Right lobe of liver (tissue), 6 donors: Measurements from ENCODE around the gene TAF4B. TPM values are rescaled to one million over a fixed set of nuclear protein-coding genes. Genes with fewer than 3 reads are reported as not detected.
"Not testable (repeated sequence)": the region's sequence is repeated elsewhere in the genome, so short reads cannot be mapped to it uniquely, and the experiment has no call there.

Source experiments
- ATAC-seq, 4 donors: fragments of 200-7000 bp; cut with Tn5 transposase; one replicate each; pipeline ENCODE4 v1.9.1; 2020; ENCODE audit warnings: mild to moderate bottlenecking in 4 of 4, moderate library complexity in 4 of 4
- DNase-seq, 3 donors: peaks; one replicate each; pipeline ENCODE4 v3.0.0-alpha.2; 2020
- H3K27ac ChIP-seq, 3 donors: fragments of 200-600 bp; one replicate each; pipeline ENCODE4 v1.8.0; 2022
- H3K27me3 ChIP-seq, 2 donors: fragments of 200-600 bp; one replicate each; pipeline ENCODE4 v1.8.0; 2022
- H3K36me3 ChIP-seq, 4 donors: fragments of 200-600 bp; sonication (generic) in 1 of 4; one replicate each; pipeline versions ENCODE4 v1.5.1 to v1.8.0; 2017 to 2022; ENCODE audit warnings: control low read depth in 1 of 4
- H3K4me1 ChIP-seq, 4 donors: fragments of 200-600 bp; sonication (generic) in 1 of 4; one replicate each; pipeline versions ENCODE4 v1.5.1 to v1.8.0; 2017 to 2022; ENCODE audit warnings: control low read depth in 1 of 4
- H3K4me3 ChIP-seq, 3 donors: fragments of 200-600 bp; one replicate each; pipeline ENCODE4 v1.8.0; 2022
- H3K9me3 ChIP-seq, 4 donors: fragments of 200-600 bp; sonication (generic) in 1 of 4; one replicate each; pipeline versions ENCODE4 v1.5.1 to v1.8.0; 2017 to 2022; ENCODE audit warnings: control low read depth in 1 of 4
- POLR2A ChIP-seq: fragments of 450-650 bp; IDR thresholded peaks from one replicate; pipeline ENCODE4 v1.6.1; 2017; ENCODE audit warnings: antibody characterized with exemption, mild to moderate bottlenecking
- WGBS: methylation state at CpG from one replicate; pipeline ENCODE4 v1.1.6; 2018; ENCODE audit warnings: low coverage, low lambda C conversion rate; ENCODE audit not compliant: insufficient coverage; ENCODE audit errors: missing lambda C conversion rate; 5-methylcytosine and 5-hydroxymethylcytosine counted together
- intact Hi-C, 2 donors: fragments of 100-400 bp; cut with DNase I; formaldehyde crosslinking; loops; one replicate each; pipeline versions ENCODE4 v1.11.2 to v1.14.1; 2022
- total RNA-seq, 6 experiments: library from RNA; depleted of rRNA in 2 of 6; stranded (reverse); fragments of >200 nt in 2 of 6; fragmentation: NEBNext Ultra II Directional in 3 of 6; extraction: Animal tissue kit (Norgen Biotek cat#: 25700) in 3 of 6; gene quantifications; one replicate each; pipeline versions ENCODE4 v1.1.0 to v1.2.4, GENCODE V29; 2016 to 2023
- TF ChIP-seq, protein P1 (sequence below), 4 donors: fragments of 200-600 bp in 3 of 4; fragments of 450-650 bp in 1 of 4; IDR thresholded peaks; one replicate each; pipeline versions ENCODE4 v1.5.1 to v1.8.0; 2016 to 2022; ENCODE audit warnings: antibody characterized with exemption in 4 of 4, mild to moderate bottlenecking in 2 of 4
- donor health status: DM: no; HTN: yes; CAD: no.
- donor health status: DM: no; HTN: no; CAD: no.
- donor health status: DM: no; HTN: no; CAD: no.
- donor health status: DM: no; HTN: yes; CAD: no.
- donor health status: DM: no; HTN: yes; CAD: no.

Gene TAF4B
- total RNA-seq, 6 experiments from 2014 or later, result 0.09 to 0.44 (median 0.31) TPM

DNA sequence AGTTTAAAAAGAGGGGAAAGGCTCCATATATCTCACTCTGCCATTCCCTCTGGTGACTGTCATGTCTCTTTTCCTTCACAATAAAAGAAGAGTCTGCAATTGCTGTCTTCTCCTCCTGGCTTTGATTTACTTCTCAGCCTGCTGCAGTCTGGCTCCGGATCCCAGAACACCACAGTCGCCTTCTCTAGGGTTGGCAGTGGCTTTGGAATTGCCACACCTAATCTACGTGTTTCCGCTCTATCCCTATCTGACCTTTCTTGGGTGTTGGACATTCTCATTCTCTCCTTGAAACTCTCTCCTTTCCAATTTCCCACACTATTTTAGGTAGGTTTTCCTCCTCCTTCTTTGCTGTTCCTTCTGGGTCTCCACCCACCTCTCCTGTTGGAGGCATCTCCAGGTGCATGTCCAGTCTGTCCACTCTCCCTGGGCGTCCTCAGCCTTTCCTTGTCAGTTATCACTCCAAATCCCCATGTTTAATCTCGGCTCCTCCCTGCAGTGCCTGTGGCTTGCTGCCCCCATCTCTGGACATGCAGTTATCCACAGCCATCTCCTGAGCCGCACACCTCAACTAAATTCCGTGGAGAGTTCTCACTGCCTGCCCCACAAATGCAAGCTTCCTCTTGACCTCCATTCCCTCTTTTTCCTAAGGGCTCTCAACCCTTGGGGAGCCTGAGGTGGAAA lies 209.3 kb downstream of the TAF4B start:
- WGBS, result 59% methylated on average over 8 of the region's 8 CpGs
- Histone ChIP-seq H3K4me1 (no peaks in the 10 kb centered on the region), H3K9me3 (no peaks in the 10 kb centered on the region), H3K36me3 (no peaks in the 10 kb centered on the region), H3K27me3 (no peaks in the 10 kb centered on the region), H3K4me3 (no peak overlapping the region), H3K27ac (no peak overlapping the region)
- DNase-seq, result no peak
- no peak for ATAC-seq
- TF ChIP-seq POLR2A, result no peak
- TF ChIP-seq, protein P1, sequence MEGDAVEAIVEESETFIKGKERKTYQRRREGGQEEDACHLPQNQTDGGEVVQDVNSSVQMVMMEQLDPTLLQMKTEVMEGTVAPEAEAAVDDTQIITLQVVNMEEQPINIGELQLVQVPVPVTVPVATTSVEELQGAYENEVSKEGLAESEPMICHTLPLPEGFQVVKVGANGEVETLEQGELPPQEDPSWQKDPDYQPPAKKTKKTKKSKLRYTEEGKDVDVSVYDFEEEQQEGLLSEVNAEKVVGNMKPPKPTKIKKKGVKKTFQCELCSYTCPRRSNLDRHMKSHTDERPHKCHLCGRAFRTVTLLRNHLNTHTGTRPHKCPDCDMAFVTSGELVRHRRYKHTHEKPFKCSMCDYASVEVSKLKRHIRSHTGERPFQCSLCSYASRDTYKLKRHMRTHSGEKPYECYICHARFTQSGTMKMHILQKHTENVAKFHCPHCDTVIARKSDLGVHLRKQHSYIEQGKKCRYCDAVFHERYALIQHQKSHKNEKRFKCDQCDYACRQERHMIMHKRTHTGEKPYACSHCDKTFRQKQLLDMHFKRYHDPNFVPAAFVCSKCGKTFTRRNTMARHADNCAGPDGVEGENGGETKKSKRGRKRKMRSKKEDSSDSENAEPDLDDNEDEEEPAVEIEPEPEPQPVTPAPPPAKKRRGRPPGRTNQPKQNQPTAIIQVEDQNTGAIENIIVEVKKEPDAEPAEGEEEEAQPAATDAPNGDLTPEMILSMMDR (IDR thresholded peaks at IDR 0.05), result no peak
- intact Hi-C loops, result no loop called here

DNA sequence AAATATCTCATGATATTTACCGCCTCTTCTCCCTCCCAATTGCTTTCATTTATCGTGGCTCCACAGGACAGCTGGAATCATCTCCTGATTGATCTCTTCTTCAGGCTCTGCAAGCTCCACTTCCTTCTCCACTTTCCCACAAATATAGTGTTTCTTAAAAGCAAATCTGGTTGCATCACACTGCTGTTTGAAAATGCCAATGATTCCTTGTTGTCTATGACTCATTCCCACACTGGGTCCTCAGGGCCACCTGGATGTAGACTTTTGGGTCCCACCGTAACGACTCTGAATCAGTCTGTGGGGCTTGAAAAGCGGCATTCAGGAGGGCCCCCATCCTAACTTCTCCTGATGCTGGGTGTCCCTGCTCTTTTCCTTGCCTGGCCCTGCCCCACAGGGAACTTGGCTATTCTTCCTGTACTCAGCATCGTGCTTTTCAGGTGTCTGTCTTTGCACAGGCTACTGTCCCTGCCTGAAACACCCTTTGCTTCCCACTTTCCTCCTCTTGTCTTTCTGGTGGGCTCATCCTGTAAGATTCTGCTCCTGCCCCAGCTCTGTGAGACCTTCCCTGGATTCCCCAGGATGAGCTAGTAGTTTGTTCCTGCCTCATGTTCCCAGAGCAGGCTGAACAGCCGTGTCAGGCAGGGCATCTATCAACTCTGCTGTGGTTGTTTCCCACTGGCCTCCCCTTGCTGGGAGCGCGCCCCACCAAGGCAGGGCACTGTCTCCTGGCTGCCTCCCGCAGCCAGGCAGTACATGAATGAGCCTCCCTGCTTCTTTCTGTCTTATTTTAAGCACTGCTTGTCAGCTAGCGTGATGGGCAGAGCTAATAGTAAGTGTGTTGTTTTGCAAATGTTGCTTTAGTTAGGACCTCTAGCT lies 210.2 kb downstream of the TAF4B start:
- no peak overlapping the region for H3K27ac ChIP-seq
- H3K36me3 ChIP-seq, result no peaks in the 10 kb centered on the region
- no peaks in the 10 kb centered on the region for H3K27me3 ChIP-seq
- no peak overlapping the region for H3K4me3 ChIP-seq
- 71% methylated on average over 7 of the region's 11 CpGs for WGBS
- intact Hi-C loops, result no loop called here
- DNase-seq (no peak), ATAC-seq (no peak)
- H3K4me1 ChIP-seq, result no peaks in the 10 kb centered on the region
- no peak for TF ChIP-seq POLR2A
- TF ChIP-seq, protein P1 (IDR thresholded peaks at IDR 0.05), result no peak
- no peaks in the 10 kb centered on the region for H3K9me3 ChIP-seq

DNA sequence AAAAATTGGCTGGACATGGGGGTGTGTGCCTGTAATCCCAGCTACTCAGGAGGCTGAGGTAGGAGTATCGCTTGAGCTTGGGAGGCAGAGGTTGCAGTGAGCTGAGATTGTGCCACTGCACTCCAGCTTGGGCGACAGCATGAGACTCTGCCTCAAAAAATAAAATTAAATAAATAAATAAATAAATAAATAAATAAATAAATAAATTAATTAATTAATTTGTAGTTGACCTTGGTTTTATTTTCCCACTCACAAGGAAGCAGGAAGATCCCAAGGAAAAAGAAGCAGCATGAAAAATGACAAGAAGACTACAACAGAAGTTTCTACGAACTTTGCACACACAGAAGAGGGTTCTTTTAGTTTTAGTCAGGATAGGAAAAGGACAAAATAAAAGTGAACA lies 211.4 kb downstream of the TAF4B start:
- H3K27me3 ChIP-seq, H3K9me3 ChIP-seq, H3K4me1 ChIP-seq, ATAC-seq, intact Hi-C loops, H3K27ac ChIP-seq, DNase-seq, H3K4me3 ChIP-seq, H3K36me3 ChIP-seq: not testable (repeated sequence)
- 59% methylated on average over 3 of the region's 3 CpGs for WGBS

DNA sequence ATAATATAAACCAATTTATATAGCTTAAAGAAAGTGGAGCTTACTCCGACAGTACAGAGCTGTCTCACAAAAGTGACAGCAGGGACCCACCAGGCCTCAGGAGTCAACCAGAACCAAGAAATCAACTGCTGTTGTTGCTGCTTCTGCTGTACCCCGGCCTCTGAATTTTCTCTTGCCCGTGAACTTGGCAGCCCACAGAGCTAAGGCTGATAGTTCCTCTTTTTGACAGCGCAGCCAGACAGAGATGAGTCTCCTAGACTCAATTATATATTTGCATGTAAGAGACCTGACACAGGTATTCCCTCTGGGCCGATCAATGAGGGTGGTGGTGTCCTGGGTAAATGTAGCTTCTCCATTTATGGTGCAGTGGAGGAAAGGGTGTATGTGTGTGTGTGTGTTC lies 212.7 kb downstream of the TAF4B start:
- 63% methylated on average over 2 of the region's 5 CpGs for WGBS
- H3K27ac ChIP-seq, result no peak overlapping the region
- no peaks in the 10 kb centered on the region for H3K4me1 ChIP-seq
- no peak for ATAC-seq
- no peaks in the 10 kb centered on the region for H3K9me3 ChIP-seq
- TF ChIP-seq POLR2A, result no peak
- TF ChIP-seq, protein P1 (IDR thresholded peaks at IDR 0.05), result no peak
- H3K36me3 ChIP-seq, result no peaks in the 10 kb centered on the region
- no peak overlapping the region for H3K4me3 ChIP-seq
- intact Hi-C loops, result no loop called here
- no peak for DNase-seq
- no peaks in the 10 kb centered on the region for H3K27me3 ChIP-seq

DNA sequence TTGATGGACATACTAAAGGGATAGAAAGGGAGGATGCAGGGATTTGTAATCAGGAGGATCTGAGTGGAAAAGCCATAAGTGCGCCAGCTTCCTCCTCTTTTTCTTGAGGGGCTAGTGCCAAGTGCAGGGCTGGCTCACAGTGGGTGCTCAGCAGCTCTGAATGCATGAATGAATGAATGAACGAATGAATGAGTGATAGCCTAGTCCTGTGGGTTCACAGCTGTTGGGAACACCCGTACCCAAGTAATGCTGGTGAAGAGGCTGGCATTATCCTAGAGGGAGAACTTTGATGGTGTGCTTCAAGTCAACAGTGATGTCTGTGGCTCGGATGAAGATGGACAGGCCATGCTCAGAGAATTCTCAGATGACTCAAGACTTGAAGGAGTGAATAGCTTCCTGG lies 213.3 kb downstream of the TAF4B start:
- Histone ChIP-seq H3K9me3 (no peaks in the 10 kb centered on the region), H3K27ac (no peak overlapping the region), H3K4me1 (no peaks in the 10 kb centered on the region), H3K27me3 (no peaks in the 10 kb centered on the region), H3K36me3 (no peaks in the 10 kb centered on the region), H3K4me3 (no peak overlapping the region)
- ATAC-seq, result no peak
- TF ChIP-seq, protein P1 (IDR thresholded peaks at IDR 0.05), result no peak
- no peak for TF ChIP-seq POLR2A
- WGBS, result 63% methylated on average over 3 of the region's 4 CpGs
- no peak for DNase-seq
- intact Hi-C loops, result no loop called here
